GM21528 (cell line): ENCODE measurements around the gene BRK1.
"Not testable (repeated sequence)": the region's sequence is repeated elsewhere in the genome, so short reads cannot be mapped to it uniquely, and the experiment has no call there.

Source experiments
- ATAC-seq: cut with Tn5 transposase; IDR thresholded peaks from one replicate; pipeline ENCODE4 v1.9.1; 2021; ENCODE audit warnings: mild to moderate bottlenecking, moderate library complexity; ENCODE audit not compliant: unreplicated experiment, low FRiP score

Gene BRK1

DNA sequence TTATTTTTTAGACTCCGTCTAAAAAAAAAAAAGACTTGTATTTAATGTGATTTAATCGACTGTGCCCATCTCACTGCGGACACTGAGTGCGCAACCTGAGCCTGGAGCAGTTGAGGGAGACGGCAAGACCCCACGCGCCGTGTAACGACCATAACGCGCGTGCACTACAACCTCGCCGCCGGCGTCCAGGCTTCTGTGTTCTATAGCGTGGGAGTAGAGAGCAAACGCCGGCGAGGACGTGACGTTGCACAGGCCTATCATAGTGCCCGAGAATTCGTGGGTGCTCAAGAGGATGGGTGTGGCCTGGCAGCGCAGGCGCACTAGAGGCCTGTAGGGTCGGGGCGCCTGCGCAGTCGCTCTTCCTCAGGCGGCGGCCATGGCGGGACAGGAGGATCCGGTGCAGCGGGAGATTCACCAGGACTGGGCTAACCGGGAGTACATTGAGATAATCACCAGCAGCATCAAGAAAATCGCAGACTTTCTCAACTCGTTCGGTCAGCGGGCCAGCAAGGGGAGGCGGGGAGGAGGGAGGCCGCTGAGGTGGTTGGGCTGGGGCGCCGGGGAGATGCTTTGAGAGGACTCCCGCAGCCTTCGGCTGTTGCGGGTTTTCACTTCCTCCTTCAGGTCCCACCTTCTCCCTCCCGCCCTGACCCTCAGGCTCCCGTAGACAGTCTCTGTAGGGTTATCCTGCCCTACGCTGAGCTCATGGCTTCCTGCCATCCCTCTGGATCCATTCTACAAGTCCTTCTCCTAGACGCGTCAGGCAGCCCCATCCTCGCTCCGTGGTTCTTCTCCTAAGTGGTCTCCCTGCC, at the start of gene BRK1:
TSS of gene BRK1 (plus strand) at position 350 of the 812 bp plus-strand sequence. CDS start at position 377, 27 bp downstream.
- peak; percentile 94 for ATAC-seq

GRCh38 chr3:10070077-10070476, 45.4 kb upstream of the BRK1 start:
- ATAC-seq = not testable (repeated sequence)

DNA sequence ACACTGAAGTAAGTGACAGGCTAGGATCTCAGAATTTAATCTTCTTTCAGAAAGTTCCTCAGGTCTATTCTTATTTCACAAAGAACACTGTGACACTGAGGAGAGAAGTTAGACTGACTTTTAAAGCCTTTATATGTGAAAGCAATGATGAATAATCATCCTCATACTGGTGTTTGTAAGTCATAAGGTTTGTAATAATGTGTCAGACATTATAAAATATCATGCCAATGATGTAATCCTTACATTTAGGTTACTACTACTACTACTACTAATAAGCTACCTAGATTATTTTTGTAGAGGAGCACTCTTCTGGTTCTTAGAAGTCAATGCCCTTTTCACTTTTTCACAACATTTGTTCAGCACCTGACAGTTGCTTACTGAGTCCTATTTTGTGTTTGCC, 40.8 kb upstream of the BRK1 start:
- no peak for ATAC-seq

DNA sequence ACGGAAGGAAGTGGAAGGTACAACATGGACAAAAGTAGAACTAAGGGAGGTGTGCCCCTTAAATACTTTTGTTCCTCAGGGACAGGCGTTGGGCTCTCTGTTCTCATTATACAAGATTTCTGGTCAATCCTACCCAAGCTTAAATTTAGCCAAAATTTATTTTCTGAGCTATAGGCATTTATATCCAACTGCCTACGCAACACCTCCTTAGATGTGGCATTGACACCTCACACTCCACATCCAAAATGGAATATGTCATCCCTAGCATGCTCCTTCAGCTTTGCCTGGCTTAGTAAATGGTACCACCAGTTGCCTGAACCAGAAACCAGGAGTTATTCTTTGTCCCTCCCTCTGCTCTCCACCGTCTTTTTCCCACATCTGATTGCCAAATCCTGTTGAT, 33.6 kb upstream of the BRK1 start:
- no peak for ATAC-seq

- no peak for ATAC-seq
Observed at GRCh38 chr3:10085738-10086137, 29.7 kb upstream of the BRK1 start.

DNA sequence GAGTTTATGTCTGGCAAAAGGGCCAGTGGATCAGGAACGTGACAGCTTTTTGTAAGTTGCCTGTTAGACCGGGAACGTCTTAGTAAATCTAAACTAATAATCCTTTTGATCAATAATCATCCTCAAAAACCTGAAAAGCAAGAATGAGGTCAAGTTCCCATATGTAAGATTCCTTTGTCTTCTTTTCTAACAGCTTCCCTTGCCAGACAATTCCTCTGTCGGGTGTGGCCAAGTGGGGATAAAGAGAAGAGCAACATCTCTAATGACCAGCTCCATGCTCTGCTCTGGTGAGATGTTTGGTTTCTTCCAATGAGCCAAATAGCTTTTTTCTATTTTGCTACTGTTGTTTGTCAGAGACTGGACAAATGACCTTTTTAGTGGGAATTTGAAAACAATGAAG, 27.2 kb upstream of the BRK1 start:
- ATAC-seq = no peak

DNA sequence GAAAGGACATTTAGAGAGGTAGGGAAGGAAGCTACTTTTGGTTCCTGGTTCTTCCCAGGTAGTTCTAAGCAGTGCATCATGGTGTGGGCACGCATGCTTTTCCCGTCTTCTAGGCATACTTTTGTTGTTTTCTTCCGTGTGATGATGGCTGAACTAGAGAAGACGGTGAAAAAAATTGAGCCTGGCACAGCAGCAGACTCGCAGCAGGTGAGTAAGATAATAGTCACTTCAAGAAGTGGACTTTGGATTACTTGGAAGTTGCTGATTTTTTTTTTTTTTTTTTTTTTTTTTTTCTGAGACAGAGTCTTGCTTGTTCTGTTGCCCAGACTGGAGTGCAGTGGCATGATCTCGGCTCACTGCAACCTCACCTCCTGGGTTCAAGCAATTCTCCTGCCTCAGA, 25.3 kb upstream of the BRK1 start:
- no peak for ATAC-seq

DNA sequence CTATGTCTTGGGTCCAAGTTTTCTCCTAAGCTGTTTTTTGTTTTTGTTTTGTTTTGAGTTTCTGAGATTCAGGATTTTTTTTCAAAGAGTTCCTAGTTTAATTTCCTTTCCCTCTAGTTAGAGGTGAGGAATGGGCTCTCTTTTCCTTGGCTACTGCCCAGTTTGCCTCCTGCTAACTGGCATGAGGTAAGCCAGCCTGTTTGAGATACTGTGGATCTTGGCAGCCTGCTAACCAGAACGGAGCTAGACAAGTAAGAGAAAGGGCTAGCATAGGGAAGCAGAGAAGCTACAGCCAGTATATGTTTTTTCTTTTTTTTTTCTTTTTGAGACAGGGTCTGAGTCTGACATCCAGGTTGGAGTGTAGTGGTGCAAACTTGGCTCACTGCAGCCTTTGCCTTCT, 24.7 kb upstream of the BRK1 start:
- ATAC-seq = not testable (repeated sequence)

- ATAC-seq = not testable (repeated sequence)
Observed at GRCh38 chr3:10091387-10091786, 24.1 kb upstream of the BRK1 start.

GRCh38 chr3:10093678-10094077, 21.8 kb upstream of the BRK1 start:
- no peak for ATAC-seq

- no peak for ATAC-seq
Observed at GRCh38 chr3:10099041-10099440, 16.4 kb upstream of the BRK1 start.

GRCh38 chr3:10106919-10107318, 8.6 kb upstream of the BRK1 start:
- ATAC-seq = no peak

- no peak for ATAC-seq
Observed at GRCh38 chr3:10108091-10108490, 7.4 kb upstream of the BRK1 start, which contains the start of gene FANCD2OS. TSS of gene FANCD2OS (minus strand) at chr3:10108255. CDS start at chr3:10104774, 3,481 bp downstream.

GRCh38 chr3:10116138-10116460, 624 bp downstream of the BRK1 start:
- no peak for ATAC-seq

DNA sequence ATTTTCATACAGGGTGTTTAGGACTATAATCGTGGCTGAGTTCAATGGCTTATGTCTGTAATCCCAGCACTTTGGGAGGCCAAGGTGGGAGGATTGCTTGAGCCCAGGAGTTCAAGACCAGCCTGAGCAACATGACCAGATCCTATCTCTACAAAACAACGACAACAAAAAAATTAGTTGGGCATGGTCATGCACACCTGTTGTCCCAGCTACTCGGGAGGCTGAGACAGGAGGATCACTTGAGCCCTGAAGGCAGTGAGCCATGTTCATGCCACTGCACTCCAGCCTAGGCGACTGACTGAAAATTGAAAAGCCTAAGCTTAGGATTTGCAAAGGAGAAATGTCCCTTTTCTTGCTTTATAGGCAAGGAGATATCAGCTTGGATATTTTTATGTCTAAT, 1.5 kb downstream of the BRK1 start:
- ATAC-seq = no peak

DNA sequence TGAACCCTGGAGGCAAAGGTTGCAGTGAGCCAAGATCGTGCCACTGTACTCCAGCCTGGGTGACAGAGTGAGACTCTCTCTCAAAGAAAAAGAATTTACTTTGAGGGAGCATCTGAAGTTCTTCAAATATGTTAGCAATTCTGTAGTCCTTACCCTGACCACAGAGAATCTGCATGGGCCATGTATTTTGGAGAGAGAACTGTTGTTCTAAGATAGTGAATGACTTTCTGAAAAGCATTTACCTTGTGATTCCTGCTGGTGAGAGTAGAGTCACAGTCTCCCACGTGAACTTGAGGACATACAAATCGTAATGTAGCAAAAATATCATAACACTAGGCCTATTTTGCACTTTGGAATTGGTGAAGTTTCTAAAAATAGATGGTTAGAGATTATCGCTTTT, 3.9 kb downstream of the BRK1 start:
- ATAC-seq = no peak

DNA sequence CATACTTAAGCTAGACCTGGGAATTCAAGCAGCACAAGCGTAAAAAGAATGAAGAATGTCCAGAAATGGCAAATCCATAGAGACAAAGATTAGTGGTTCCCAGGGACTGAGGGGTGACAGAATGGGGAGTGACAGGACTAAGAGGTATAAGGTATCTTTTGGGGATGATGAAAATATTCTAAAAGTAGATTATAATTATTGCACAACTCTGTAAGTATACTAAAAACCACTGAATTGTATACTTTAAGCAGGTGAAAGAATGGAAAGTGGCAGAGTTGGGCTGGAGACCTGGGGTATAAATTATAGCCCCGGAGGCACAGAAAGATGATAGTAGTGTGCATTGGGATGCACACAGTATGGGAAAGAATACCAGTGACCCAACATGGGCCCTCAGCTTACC, 5.6 kb downstream of the BRK1 start:
- ATAC-seq = no peak

GRCh38 chr3:10122724-10123123, 7.2 kb downstream of the BRK1 start:
- no peak for ATAC-seq

GRCh38 chr3:10135872-10136271, 20.4 kb downstream of the BRK1 start:
- not testable (repeated sequence) for ATAC-seq

DNA sequence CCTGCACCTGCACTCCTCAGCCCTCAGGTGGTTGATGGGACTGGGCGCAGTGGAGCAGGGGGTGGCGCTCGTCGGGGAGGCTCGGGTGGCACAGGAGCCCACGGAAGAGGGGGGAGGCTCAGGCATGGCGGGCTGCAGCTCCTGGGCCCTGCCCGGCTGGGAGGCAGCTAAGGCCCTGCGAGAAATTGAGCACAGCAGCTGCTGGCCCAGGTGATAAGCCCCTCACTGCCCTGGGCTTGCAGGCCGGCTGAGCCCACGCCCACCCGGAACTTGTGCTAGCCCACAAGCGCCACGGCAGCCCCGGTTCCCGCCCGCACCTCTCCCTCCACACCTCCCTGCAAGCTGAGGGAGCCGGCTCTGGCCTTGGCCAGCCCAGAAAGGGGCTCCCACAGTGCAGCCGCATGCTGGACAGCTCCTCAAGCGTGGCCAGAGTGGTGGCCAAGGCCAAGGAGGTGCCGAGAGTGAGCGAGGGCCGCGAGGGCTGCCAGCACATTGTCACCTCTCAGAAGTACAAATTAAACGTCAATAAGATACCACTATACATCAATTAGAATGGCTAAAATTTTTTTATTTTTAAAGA, 21.0 kb downstream of the BRK1 start:
- ATAC-seq = no peak

- ATAC-seq = no peak
Observed at GRCh38 chr3:10137178-10137577, 21.7 kb downstream of the BRK1 start.

- no peak for ATAC-seq
Observed at GRCh38 chr3:10140996-10141546, 25.6 kb downstream of the BRK1 start.
